GM23338 (cell line): ENCODE results near the gene ADAT1. TPM values are rescaled to one million over a fixed set of nuclear protein-coding genes. Genes with fewer than 3 reads are reported as not detected.

ENCODE experiments used
- ATAC-seq: fragments of 200-7000 bp; cut with Tn5 transposase; 3 replicates; pipeline ENCODE4 v1.9.1; 2020
- DNase-seq: peaks from one replicate; pipeline ENCODE4 v3.0.0-alpha.2; 2015; ENCODE audit warnings: low spot score
- H2AFZ ChIP-seq: fragments of 200-600 bp; sonication (generic); 2 replicates; pipeline ENCODE4 v1.8.0; 2016; ENCODE audit warnings: antibody characterized with exemption, mild to moderate bottlenecking, moderate library complexity
- H3F3A ChIP-seq: fragments of 200-600 bp; sonication (generic); replicated peaks from 2 replicates; pipeline ENCODE4 v1.8.0; 2017; ENCODE audit warnings: antibody characterized with exemption, mixed run types, low read depth
- H3K27ac ChIP-seq: fragments of 200-600 bp; sonication (generic); 2 replicates; pipeline ENCODE4 v1.6.1; 2016; ENCODE audit warnings: low read depth
- H3K27me3 ChIP-seq: fragments of 200-600 bp; sonication (generic); 2 replicates; pipeline ENCODE4 v1.8.0; 2016; ENCODE audit warnings: mild to moderate bottlenecking, mixed run types, moderate library complexity; ENCODE audit not compliant: insufficient read depth
- H3K36me3 ChIP-seq: fragments of 200-600 bp; sonication (generic); 2 replicates; pipeline ENCODE4 v1.8.0; 2016; ENCODE audit warnings: mild to moderate bottlenecking; ENCODE audit not compliant: insufficient read depth
- H3K4me1 ChIP-seq: fragments of 200-600 bp; sonication (generic); 2 replicates; pipeline ENCODE4 v1.8.0; 2016; ENCODE audit warnings: mild to moderate bottlenecking, moderate library complexity; ENCODE audit not compliant: insufficient read depth
- H3K4me2 ChIP-seq: fragments of 200-600 bp; sonication (generic); 2 replicates; pipeline ENCODE4 v1.7.1; 2017; ENCODE audit warnings: mixed run types
- H3K4me3 ChIP-seq: fragments of 200-600 bp; sonication (generic); 2 replicates; pipeline ENCODE4 v1.6.1; 2016; ENCODE audit warnings: mixed run types
- H3K79me2 ChIP-seq: fragments of 200-600 bp; sonication (generic); replicated peaks from 2 replicates; pipeline ENCODE4 v1.8.0; 2017; ENCODE audit warnings: mild to moderate bottlenecking; ENCODE audit not compliant: insufficient read depth
- H3K9me2 ChIP-seq: fragments of 200-600 bp; sonication (generic); 2 replicates; pipeline ENCODE4 v1.8.0; 2017; ENCODE audit not compliant: insufficient read depth
- H4K20me1 ChIP-seq: fragments of 200-600 bp; sonication (generic); replicated peaks from 2 replicates; pipeline ENCODE4 v1.8.0; 2017; ENCODE audit warnings: mild to moderate bottlenecking; ENCODE audit not compliant: insufficient read depth
- H3K27ac Mint-ChIP-seq: 2 replicates; pipeline ENCODE4 v1.8.0; 2020; ENCODE audit warnings: inconsistent platforms, mild to moderate bottlenecking, moderate library complexity, mixed read lengths
- H3K27me3 Mint-ChIP-seq: 3 replicates; pipeline ENCODE4 v1.8.0; 2022; ENCODE audit warnings: low read depth, mild to moderate bottlenecking, moderate library complexity, mixed read lengths, inconsistent platforms; ENCODE audit not compliant: insufficient read depth, poor library complexity
- H3K36me3 Mint-ChIP-seq: 3 replicates; pipeline ENCODE4 v1.8.0; 2021; ENCODE audit warnings: low read depth, mild to moderate bottlenecking, inconsistent platforms, moderate library complexity, mixed read lengths
- H3K4me1 Mint-ChIP-seq: 3 replicates; pipeline ENCODE4 v1.8.0; 2020; ENCODE audit warnings: mild to moderate bottlenecking, inconsistent platforms, mixed read lengths
- H3K4me3 Mint-ChIP-seq: 3 replicates; pipeline ENCODE4 v1.8.0; 2021; ENCODE audit warnings: moderate library complexity, mild to moderate bottlenecking, inconsistent platforms, mixed read lengths
- H3K9me3 Mint-ChIP-seq: 3 replicates; pipeline ENCODE4 v1.8.0; 2020; ENCODE audit warnings: moderate library complexity, mild to moderate bottlenecking, inconsistent platforms, mixed read lengths
- CREB1 ChIP-seq: fragments of 250-450 bp; sonication (Bioruptor Pico); IDR thresholded peaks from 2 replicates; pipeline ENCODE4 v1.5.0; 2020; ENCODE audit warnings: low read depth, mild to moderate bottlenecking, moderate library complexity
- EZH2phosphoT487 ChIP-seq: fragments of 200-600 bp; sonication (generic); IDR thresholded peaks from one replicate; pipeline ENCODE4 v1.8.1; 2018; ENCODE audit warnings: antibody characterized with exemption; ENCODE audit not compliant: unreplicated experiment
- JUNB ChIP-seq: IDR thresholded peaks from one replicate; pipeline ENCODE4 v1.6.1; 2016; ENCODE audit warnings: antibody characterized with exemption; ENCODE audit not compliant: unreplicated experiment
- POLR2AphosphoS5 ChIP-seq: IDR thresholded peaks from 2 replicates; pipeline ENCODE4 v1.6.1; 2016; ENCODE audit warnings: antibody characterized with exemption, low read depth
- STAT1 ChIP-seq: IDR thresholded peaks from one replicate; pipeline ENCODE4 v1.6.1; 2016; ENCODE audit warnings: antibody characterized with exemption; ENCODE audit not compliant: unreplicated experiment
- ZNF114 ChIP-seq: fragments of 250-450 bp; sonication (Bioruptor Pico); IDR thresholded peaks from 2 replicates; pipeline ENCODE4 v1.5.0; 2020; ENCODE audit warnings: mild to moderate bottlenecking, moderate library complexity
- ZNF331 ChIP-seq: fragments of 250-450 bp; sonication (Bioruptor Pico); IDR thresholded peaks from 2 replicates; pipeline ENCODE4 v1.5.0; 2020; ENCODE audit warnings: low read depth, mild to moderate bottlenecking, moderate library complexity
- polyA plus RNA-seq: library from polyadenylated mRNA; unstranded; fragments of >200 nt; fragmentation: Nextera tagmentation; extraction: Ambion mirVana; gene quantifications from 2 replicates; pipeline ENCODE4 v1.2.1, GENCODE V29; 2016
- total RNA-seq: library from RNA; depleted of rRNA; stranded (reverse); fragments of >200 nt; shearing (Covaris generic); gene quantifications from 2 replicates; pipeline ENCODE4 v1.2.3, GENCODE V29; 2014
- TF ChIP-seq, protein P1 (sequence below), 2 experiments: fragments of 200-600 bp in 1 of 2; sonication (generic) in 1 of 2; conservative IDR thresholded peaks; 2 replicates each; pipeline versions ENCODE4 v1.5.1 to v1.6.1; 2016 to 2017; ENCODE audit warnings: antibody characterized with exemption in 2 of 2, low read depth in 2 of 2, mild to moderate bottlenecking in 2 of 2, moderate library complexity in 1 of 2
- TF ChIP-seq, protein P2 (sequence below): fragments of 250-450 bp; sonication (Bioruptor Pico); IDR thresholded peaks from 2 replicates; pipeline ENCODE4 v1.5.0; 2020; ENCODE audit warnings: mild to moderate bottlenecking, moderate library complexity
- TF ChIP-seq, protein P3 (sequence below): IDR thresholded peaks from one replicate; pipeline ENCODE4 v1.6.1; 2018; ENCODE audit warnings: antibody characterized with exemption; ENCODE audit not compliant: unreplicated experiment

The ADAT1 gene
- total and polyA plus RNA-seq, 2 experiments from 2014 or later: 17.4 to 53.6 TPM

DNA sequence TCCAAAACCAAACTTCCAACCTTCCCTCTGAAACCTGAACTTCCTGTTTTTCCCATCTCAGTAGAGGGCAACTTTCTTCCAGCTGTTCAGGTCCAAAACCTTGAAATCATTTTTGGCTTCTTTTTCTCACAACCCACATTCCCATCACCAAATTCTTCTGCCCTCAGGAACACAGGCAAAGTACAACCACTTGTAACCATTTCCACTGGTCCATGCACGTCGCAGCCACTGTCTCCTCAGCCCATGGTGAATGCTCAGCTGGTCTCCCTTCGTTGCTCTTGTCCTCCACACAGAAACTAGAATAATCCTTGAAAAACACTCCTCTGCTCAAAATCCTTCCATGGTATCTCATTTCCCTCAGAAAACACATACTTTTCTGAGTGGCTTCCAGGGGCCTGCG lies 3.7 kb upstream of the ADAT1 start:
- H3F3A ChIP-seq: peaks cover 14% of the 10 kb centered on the region; the same call in 1 of the 2 replicates
- H3K4me1 Mint-ChIP-seq: no peaks in the 10 kb centered on the region; the same call in 1 of the 3 replicates
- H3K36me3 ChIP-seq: peaks cover 59% of the 10 kb centered on the region
- no peak overlapping the region for H3K4me3 Mint-ChIP-seq
- ATAC-seq: no peak
- no peaks in the 10 kb centered on the region for H4K20me1 ChIP-seq
- peaks cover 4% of the 10 kb centered on the region; the same call in 1 of the 2 replicates for H3K4me1 ChIP-seq
- no peak overlapping the region for H3K4me2 ChIP-seq
- H3K27ac Mint-ChIP-seq: no peak overlapping the region
- peaks cover 5% of the 10 kb centered on the region; the same call in 1 of the 2 replicates for H3K79me2 ChIP-seq
- H3K4me3 ChIP-seq: no peak overlapping the region
- H3K36me3 Mint-ChIP-seq: peaks cover 64% of the 10 kb centered on the region
- no peaks in the 10 kb centered on the region for H3K9me3 Mint-ChIP-seq
- TF ChIP-seq POLR2AphosphoS5 (no peak), JUNB (no peak), STAT1 (no peak), ZNF114 (no peak), EZH2phosphoT487 (no peak), ZNF331 (no peak), CREB1 (no peak)
- TF ChIP-seq, protein P1, sequence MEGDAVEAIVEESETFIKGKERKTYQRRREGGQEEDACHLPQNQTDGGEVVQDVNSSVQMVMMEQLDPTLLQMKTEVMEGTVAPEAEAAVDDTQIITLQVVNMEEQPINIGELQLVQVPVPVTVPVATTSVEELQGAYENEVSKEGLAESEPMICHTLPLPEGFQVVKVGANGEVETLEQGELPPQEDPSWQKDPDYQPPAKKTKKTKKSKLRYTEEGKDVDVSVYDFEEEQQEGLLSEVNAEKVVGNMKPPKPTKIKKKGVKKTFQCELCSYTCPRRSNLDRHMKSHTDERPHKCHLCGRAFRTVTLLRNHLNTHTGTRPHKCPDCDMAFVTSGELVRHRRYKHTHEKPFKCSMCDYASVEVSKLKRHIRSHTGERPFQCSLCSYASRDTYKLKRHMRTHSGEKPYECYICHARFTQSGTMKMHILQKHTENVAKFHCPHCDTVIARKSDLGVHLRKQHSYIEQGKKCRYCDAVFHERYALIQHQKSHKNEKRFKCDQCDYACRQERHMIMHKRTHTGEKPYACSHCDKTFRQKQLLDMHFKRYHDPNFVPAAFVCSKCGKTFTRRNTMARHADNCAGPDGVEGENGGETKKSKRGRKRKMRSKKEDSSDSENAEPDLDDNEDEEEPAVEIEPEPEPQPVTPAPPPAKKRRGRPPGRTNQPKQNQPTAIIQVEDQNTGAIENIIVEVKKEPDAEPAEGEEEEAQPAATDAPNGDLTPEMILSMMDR (conservative IDR thresholded peaks at IDR 0.05; ENCODE audit: low read depth in 2 of 2): no peak
- TF ChIP-seq, protein P2, sequence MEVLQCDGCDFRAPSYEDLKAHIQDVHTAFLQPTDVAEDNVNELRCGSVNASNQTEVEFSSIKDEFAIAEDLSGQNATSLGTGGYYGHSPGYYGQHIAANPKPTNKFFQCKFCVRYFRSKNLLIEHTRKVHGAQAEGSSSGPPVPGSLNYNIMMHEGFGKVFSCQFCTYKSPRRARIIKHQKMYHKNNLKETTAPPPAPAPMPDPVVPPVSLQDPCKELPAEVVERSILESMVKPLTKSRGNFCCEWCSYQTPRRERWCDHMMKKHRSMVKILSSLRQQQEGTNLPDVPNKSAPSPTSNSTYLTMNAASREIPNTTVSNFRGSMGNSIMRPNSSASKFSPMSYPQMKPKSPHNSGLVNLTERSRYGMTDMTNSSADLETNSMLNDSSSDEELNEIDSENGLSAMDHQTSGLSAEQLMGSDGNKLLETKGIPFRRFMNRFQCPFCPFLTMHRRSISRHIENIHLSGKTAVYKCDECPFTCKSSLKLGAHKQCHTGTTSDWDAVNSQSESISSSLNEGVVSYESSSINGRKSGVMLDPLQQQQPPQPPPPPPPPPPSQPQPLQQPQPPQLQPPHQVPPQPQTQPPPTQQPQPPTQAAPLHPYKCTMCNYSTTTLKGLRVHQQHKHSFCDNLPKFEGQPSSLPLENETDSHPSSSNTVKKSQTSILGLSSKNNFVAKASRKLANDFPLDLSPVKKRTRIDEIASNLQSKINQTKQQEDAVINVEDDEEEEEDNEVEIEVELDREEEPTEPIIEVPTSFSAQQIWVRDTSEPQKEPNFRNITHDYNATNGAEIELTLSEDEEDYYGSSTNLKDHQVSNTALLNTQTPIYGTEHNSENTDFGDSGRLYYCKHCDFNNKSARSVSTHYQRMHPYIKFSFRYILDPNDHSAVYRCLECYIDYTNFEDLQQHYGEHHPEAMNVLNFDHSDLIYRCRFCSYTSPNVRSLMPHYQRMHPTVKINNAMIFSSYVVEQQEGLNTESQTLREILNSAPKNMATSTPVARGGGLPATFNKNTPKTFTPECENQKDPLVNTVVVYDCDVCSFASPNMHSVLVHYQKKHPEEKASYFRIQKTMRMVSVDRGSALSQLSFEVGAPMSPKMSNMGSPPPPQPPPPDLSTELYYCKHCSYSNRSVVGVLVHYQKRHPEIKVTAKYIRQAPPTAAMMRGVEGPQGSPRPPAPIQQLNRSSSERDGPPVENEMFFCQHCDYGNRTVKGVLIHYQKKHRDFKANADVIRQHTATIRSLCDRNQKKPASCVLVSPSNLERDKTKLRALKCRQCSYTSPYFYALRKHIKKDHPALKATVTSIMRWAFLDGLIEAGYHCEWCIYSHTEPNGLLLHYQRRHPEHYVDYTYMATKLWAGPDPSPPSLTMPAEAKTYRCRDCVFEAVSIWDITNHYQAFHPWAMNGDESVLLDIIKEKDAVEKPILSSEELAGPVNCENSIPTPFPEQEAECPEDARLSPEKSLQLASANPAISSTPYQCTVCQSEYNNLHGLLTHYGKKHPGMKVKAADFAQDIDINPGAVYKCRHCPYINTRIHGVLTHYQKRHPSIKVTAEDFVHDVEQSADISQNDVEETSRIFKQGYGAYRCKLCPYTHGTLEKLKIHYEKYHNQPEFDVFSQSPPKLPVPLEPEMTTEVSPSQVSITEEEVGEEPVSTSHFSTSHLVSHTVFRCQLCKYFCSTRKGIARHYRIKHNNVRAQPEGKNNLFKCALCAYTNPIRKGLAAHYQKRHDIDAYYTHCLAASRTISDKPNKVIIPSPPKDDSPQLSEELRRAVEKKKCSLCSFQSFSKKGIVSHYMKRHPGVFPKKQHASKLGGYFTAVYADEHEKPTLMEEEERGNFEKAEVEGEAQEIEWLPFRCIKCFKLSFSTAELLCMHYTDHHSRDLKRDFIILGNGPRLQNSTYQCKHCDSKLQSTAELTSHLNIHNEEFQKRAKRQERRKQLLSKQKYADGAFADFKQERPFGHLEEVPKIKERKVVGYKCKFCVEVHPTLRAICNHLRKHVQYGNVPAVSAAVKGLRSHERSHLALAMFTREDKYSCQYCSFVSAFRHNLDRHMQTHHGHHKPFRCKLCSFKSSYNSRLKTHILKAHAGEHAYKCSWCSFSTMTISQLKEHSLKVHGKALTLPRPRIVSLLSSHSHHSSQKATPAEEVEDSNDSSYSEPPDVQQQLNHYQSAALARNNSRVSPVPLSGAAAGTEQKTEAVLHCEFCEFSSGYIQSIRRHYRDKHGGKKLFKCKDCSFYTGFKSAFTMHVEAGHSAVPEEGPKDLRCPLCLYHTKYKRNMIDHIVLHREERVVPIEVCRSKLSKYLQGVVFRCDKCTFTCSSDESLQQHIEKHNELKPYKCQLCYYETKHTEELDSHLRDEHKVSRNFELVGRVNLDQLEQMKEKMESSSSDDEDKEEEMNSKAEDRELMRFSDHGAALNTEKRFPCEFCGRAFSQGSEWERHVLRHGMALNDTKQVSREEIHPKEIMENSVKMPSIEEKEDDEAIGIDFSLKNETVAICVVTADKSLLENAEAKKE (CRISPR knock-in tag): no peak
- TF ChIP-seq, protein P3, sequence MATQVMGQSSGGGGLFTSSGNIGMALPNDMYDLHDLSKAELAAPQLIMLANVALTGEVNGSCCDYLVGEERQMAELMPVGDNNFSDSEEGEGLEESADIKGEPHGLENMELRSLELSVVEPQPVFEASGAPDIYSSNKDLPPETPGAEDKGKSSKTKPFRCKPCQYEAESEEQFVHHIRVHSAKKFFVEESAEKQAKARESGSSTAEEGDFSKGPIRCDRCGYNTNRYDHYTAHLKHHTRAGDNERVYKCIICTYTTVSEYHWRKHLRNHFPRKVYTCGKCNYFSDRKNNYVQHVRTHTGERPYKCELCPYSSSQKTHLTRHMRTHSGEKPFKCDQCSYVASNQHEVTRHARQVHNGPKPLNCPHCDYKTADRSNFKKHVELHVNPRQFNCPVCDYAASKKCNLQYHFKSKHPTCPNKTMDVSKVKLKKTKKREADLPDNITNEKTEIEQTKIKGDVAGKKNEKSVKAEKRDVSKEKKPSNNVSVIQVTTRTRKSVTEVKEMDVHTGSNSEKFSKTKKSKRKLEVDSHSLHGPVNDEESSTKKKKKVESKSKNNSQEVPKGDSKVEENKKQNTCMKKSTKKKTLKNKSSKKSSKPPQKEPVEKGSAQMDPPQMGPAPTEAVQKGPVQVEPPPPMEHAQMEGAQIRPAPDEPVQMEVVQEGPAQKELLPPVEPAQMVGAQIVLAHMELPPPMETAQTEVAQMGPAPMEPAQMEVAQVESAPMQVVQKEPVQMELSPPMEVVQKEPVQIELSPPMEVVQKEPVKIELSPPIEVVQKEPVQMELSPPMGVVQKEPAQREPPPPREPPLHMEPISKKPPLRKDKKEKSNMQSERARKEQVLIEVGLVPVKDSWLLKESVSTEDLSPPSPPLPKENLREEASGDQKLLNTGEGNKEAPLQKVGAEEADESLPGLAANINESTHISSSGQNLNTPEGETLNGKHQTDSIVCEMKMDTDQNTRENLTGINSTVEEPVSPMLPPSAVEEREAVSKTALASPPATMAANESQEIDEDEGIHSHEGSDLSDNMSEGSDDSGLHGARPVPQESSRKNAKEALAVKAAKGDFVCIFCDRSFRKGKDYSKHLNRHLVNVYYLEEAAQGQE: no peak
- H3K9me2 ChIP-seq: no peaks in the 10 kb centered on the region
- H3K27ac ChIP-seq: no peak overlapping the region
- H2AFZ ChIP-seq: no peak overlapping the region
- DNase-seq: no peak
- H3K27me3 Mint-ChIP-seq: peaks cover 2% of the 10 kb centered on the region
- no peaks in the 10 kb centered on the region for H3K27me3 ChIP-seq
